Fibroblast of lung (primary cell): ENCODE results near the gene CCDC73. TPM values are rescaled to one million over a fixed set of nuclear protein-coding genes. Genes with fewer than 3 reads are reported as not detected.

ENCODE experiments used
- DNase-seq, 2 donors: peaks; one replicate each; pipeline versions ENCODE4 v3.0.0 to v3.0.0-alpha.2; 2010; ENCODE audit warnings: low read depth in 2 of 2
- H2AFZ ChIP-seq: 2 replicates; pipeline ENCODE4 v1.5.1; 2012; ENCODE audit warnings: low read length, control low read depth, inconsistent platforms
- H3K27ac ChIP-seq: 2 replicates; pipeline ENCODE4 v1.5.1; 2011; ENCODE audit warnings: low read length, control low read depth; ENCODE audit not compliant: insufficient read depth
- H3K27me3 ChIP-seq: 2 replicates; pipeline ENCODE4 v1.5.1; 2011; ENCODE audit warnings: mild to moderate bottlenecking, low read length; ENCODE audit not compliant: control insufficient read depth, insufficient read depth
- H3K36me3 ChIP-seq: 2 replicates; pipeline ENCODE4 v1.5.1; 2011; ENCODE audit warnings: low read length; ENCODE audit not compliant: control insufficient read depth, insufficient read depth
- H3K4me1 ChIP-seq: 2 replicates; pipeline ENCODE4 v1.5.1; 2011; ENCODE audit warnings: low read length; ENCODE audit not compliant: control insufficient read depth, insufficient read depth; ENCODE audit errors: extremely low read depth
- H3K4me2 ChIP-seq: 2 replicates; pipeline ENCODE4 v1.5.1; 2011; ENCODE audit warnings: low read length, control low read depth; ENCODE audit not compliant: insufficient read depth; ENCODE audit errors: extremely low read depth
- H3K4me3 ChIP-seq, 4 experiments: fragments of 200-600 bp in 1 of 4; sonication (generic) in 1 of 4; replicated peaks in 1 of 4; 2 replicates each; pipeline ENCODE4 v1.5.1; 2011 to 2016; ENCODE audit warnings: low read length in 4 of 4, low read depth in 3 of 4, mild to moderate bottlenecking in 3 of 4, control low read depth in 2 of 4, inconsistent platforms in 1 of 4, mixed read lengths in 1 of 4; ENCODE audit not compliant: insufficient read depth in 1 of 4; ENCODE audit errors: control extremely low read depth in 1 of 4
- H3K79me2 ChIP-seq: 2 replicates; pipeline ENCODE4 v1.5.1; 2012; ENCODE audit warnings: mild to moderate bottlenecking, low read length, inconsistent platforms; ENCODE audit not compliant: control insufficient read depth, insufficient read depth
- H3K9ac ChIP-seq: 2 replicates; pipeline ENCODE4 v1.5.1; 2011; ENCODE audit warnings: mild to moderate bottlenecking, low read length, control low read depth; ENCODE audit not compliant: insufficient read depth
- H3K9me3 ChIP-seq: 2 replicates; pipeline ENCODE4 v1.5.1; 2012; ENCODE audit warnings: low read depth, low read length; ENCODE audit not compliant: control insufficient read depth, insufficient read depth
- H4K20me1 ChIP-seq: 2 replicates; pipeline ENCODE4 v1.5.1; 2011; ENCODE audit warnings: low read length; ENCODE audit not compliant: control insufficient read depth, insufficient read depth; ENCODE audit errors: extremely low read depth
- EZH2 ChIP-seq: IDR thresholded peaks from 2 replicates; pipeline ENCODE4 v1.5.1; 2012; ENCODE audit warnings: low read length, control low read depth, mild to moderate bottlenecking; ENCODE audit errors: missing control alignments
- polyA plus RNA-seq, 2 donors: library from polyadenylated mRNA; depleted of rRNA in 1 of 2; stranded (reverse) in 1 of 2; unstranded in 1 of 2; fragments of >200 nt; gene quantifications; 2 replicates each; pipeline ENCODE4 v1.2.1, GENCODE V29; 2011 to 2012; ENCODE audit warnings: missing spikeins in 1 of 2
- total RNA-seq: library from RNA; depleted of rRNA; stranded (reverse); fragments of >200 nt; gene quantifications from 2 replicates; pipeline ENCODE4 v1.2.1, GENCODE V29; 2014
- TF ChIP-seq, protein P1 (sequence below), 2 donors: IDR thresholded peaks in 1 of 2; conservative IDR thresholded peaks in 1 of 2; 1 replicate in 1 of 2; 2 replicates in 1 of 2; pipeline ENCODE4 v1.5.1; 2011 to 2012; ENCODE audit warnings: low read length in 2 of 2, control low read depth in 1 of 2, inconsistent platforms in 1 of 2, low read depth in 1 of 2, mild to moderate bottlenecking in 1 of 2

The CCDC73 gene
- total and polyA plus RNA-seq, 2 donors (not counting 1 experiment from before 2014, with no cell fraction given): under 0.01 TPM; not detected in 1

DNA sequence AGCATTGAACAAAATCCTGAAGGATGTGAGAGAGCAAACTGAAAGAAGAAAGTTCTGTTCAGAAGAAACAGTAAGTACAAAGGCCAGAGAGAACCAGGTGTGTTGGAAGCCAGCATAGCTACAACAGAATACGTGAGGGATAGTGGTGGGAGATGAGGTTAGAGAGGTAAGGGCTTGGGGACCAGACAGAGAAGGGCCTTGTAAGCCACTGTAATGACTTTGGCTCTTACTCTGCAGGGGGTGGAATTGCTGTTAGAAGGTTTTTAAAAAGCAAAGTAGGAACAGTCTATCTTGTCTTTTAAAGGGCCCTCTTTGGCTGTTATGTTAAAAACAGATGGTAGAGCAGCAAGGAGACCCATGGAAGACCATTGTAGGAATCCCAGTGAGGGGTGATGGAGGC lies 39.5 kb upstream of the CCDC73 start:
- H3K9ac ChIP-seq: no peak overlapping the region
- H3K27ac ChIP-seq: no peak overlapping the region
- H3K4me3 ChIP-seq: no peak overlapping the region
- H3K36me3 ChIP-seq: no peaks in the 10 kb centered on the region
- H3K4me1 ChIP-seq: peaks cover 7% of the 10 kb centered on the region
- DNase-seq: no peak
- no peak for TF ChIP-seq EZH2
- TF ChIP-seq, protein P1, sequence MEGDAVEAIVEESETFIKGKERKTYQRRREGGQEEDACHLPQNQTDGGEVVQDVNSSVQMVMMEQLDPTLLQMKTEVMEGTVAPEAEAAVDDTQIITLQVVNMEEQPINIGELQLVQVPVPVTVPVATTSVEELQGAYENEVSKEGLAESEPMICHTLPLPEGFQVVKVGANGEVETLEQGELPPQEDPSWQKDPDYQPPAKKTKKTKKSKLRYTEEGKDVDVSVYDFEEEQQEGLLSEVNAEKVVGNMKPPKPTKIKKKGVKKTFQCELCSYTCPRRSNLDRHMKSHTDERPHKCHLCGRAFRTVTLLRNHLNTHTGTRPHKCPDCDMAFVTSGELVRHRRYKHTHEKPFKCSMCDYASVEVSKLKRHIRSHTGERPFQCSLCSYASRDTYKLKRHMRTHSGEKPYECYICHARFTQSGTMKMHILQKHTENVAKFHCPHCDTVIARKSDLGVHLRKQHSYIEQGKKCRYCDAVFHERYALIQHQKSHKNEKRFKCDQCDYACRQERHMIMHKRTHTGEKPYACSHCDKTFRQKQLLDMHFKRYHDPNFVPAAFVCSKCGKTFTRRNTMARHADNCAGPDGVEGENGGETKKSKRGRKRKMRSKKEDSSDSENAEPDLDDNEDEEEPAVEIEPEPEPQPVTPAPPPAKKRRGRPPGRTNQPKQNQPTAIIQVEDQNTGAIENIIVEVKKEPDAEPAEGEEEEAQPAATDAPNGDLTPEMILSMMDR (conservative IDR thresholded peaks at IDR 0.05 in 1 of 2, IDR thresholded peaks at IDR 0.05 in 1 of 2; ENCODE audit: low read depth in 1 of 2, low read length in 2 of 2): no peak
- H3K4me2 ChIP-seq: no peak overlapping the region
- no peaks in the 10 kb centered on the region for H4K20me1 ChIP-seq
- peaks cover 10% of the 10 kb centered on the region for H3K27me3 ChIP-seq
- H3K9me3 ChIP-seq: no peaks in the 10 kb centered on the region
- H2AFZ ChIP-seq: no peak overlapping the region
- H3K79me2 ChIP-seq: no peaks in the 10 kb centered on the region

DNA sequence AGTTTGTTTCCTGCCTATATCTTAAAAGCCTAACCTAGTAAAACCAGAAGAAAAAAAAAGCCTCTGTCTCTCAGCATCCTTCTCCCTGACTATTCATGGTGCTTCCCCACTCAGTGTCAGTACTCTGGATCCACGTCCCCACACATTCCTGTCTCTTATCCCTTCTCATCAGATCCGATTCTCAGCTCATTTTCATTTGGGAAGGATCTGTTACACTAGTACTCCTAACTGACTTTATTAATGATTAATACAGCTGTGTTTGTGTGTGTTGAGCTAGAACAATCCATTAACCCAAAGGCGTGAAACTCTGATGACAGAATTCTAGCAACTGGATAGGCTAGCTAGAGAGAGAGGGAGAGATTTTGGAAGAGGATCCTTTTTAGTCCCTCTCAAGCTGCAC lies 36.8 kb upstream of the CCDC73 start:
- Histone ChIP-seq H3K27ac (no peak overlapping the region), H4K20me1 (no peaks in the 10 kb centered on the region), H3K27me3 (peaks cover 10% of the 10 kb centered on the region), H2AFZ (no peak overlapping the region), H3K4me3 (no peak overlapping the region), H3K9ac (no peak overlapping the region), H3K9me3 (no peaks in the 10 kb centered on the region), H3K36me3 (no peaks in the 10 kb centered on the region), H3K4me1 (peaks cover 7% of the 10 kb centered on the region), H3K79me2 (no peaks in the 10 kb centered on the region), H3K4me2 (no peak overlapping the region)
- TF ChIP-seq EZH2: no peak
- TF ChIP-seq, protein P1 (conservative IDR thresholded peaks at IDR 0.05 in 1 of 2, IDR thresholded peaks at IDR 0.05 in 1 of 2; ENCODE audit: low read depth in 1 of 2, low read length in 2 of 2): no peak
- no peak for DNase-seq

DNA sequence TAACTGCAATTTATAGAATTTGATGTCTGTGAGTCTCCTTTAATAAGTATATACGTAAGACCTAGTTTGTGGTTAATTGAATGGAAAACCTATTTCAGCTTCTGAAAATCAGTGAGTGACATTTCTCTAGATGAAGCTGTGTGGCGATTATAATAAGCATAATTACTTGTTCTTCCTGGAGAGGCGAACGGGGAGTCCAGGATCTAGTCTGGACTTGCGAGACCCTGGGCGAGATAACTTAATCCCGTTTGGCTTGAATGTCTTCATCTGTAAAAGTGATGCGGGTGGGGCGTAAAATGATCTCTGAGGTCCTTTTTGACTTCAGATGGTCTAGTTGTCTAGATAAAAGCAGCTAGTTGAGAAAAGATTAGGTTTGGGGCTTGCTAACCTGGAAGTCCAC lies 36.3 kb upstream of the CCDC73 start:
- H3K9ac ChIP-seq: no peak overlapping the region
- DNase-seq: no peak

More for the DNA sequence above, 36.3 kb upstream of the CCDC73 start:
- Histone ChIP-seq H3K9me3 (no peaks in the 10 kb centered on the region), H3K4me1 (peaks cover 7% of the 10 kb centered on the region), H3K27ac (no peak overlapping the region), H3K36me3 (no peaks in the 10 kb centered on the region), H3K79me2 (no peaks in the 10 kb centered on the region), H4K20me1 (no peaks in the 10 kb centered on the region), H2AFZ (no peak overlapping the region), H3K4me3 (no peak overlapping the region), H3K4me2 (no peak overlapping the region), H3K27me3 (peaks cover 10% of the 10 kb centered on the region)
- TF ChIP-seq, protein P1 (conservative IDR thresholded peaks at IDR 0.05 in 1 of 2, IDR thresholded peaks at IDR 0.05 in 1 of 2; ENCODE audit: low read depth in 1 of 2, low read length in 2 of 2): no peak
- TF ChIP-seq EZH2: no peak
